Calu3 (cell line): ENCODE results near the gene PRICKLE1. TPM values are rescaled to one million over a fixed set of nuclear protein-coding genes. Genes with fewer than 3 reads are reported as not detected.

ENCODE experiments used
- BruUV-seq: library from RNA; stranded (reverse); fragments of 400-500 nt; replicated peaks from 2 replicates; lab custom pipeline; 2021; lab: Mats Ljungman, UMichigan
- CTCF ChIA-PET: fragments of 300-600 bp; sonication (Branson Sonifier 250); formaldehyde crosslinking; loops from one replicate; lab custom pipeline; 2022; ENCODE audit warnings: antibody characterized with exemption; lab: Charles Lee
- DNase-seq: peaks from one replicate; pipeline ENCODE4 v3.0.0; 2022
- H3K27ac Mint-ChIP-seq: one replicate; pipeline ENCODE4 v1.8.0; 2022; ENCODE audit warnings: mixed read lengths; ENCODE audit not compliant: unreplicated experiment
- H3K27me3 Mint-ChIP-seq: one replicate; pipeline ENCODE4 v1.8.0; 2022; ENCODE audit warnings: mixed read lengths; ENCODE audit not compliant: unreplicated experiment
- H3K36me3 Mint-ChIP-seq: one replicate; pipeline ENCODE4 v1.8.0; 2022; ENCODE audit warnings: mild to moderate bottlenecking, moderate library complexity, mixed read lengths; ENCODE audit not compliant: insufficient read depth, unreplicated experiment
- H3K4me1 Mint-ChIP-seq: one replicate; pipeline ENCODE4 v1.8.0; 2022; ENCODE audit warnings: mild to moderate bottlenecking, low read depth, mixed read lengths; ENCODE audit not compliant: unreplicated experiment
- H3K4me3 Mint-ChIP-seq: one replicate; pipeline ENCODE4 v1.8.0; 2022; ENCODE audit warnings: mild to moderate bottlenecking, low read depth, moderate library complexity, mixed read lengths; ENCODE audit not compliant: unreplicated experiment
- H3K9me3 Mint-ChIP-seq: one replicate; pipeline ENCODE4 v1.8.0; 2022; ENCODE audit warnings: low read depth, mixed read lengths; ENCODE audit not compliant: unreplicated experiment
- intact Hi-C: fragments of 100-400 bp; cut with micrococcal nuclease; formaldehyde crosslinking; loops from one replicate; pipeline ENCODE4 v1.10.0; 2022; ENCODE audit not compliant: unreplicated experiment
- total RNA-seq: library from RNA; stranded (reverse); gene quantifications from 2 replicates; pipeline ENCODE4 v1.2.3, GENCODE V29; 2022
- TF ChIP-seq, protein P1 (sequence below): fragments of 200-600 bp; IDR thresholded peaks from one replicate; pipeline ENCODE4 v1.8.0; 2022; ENCODE audit warnings: antibody characterized with exemption; ENCODE audit not compliant: unreplicated experiment

The PRICKLE1 gene
- total RNA-seq, 1 experiment from 2014 or later = 12.7 TPM

DNA sequence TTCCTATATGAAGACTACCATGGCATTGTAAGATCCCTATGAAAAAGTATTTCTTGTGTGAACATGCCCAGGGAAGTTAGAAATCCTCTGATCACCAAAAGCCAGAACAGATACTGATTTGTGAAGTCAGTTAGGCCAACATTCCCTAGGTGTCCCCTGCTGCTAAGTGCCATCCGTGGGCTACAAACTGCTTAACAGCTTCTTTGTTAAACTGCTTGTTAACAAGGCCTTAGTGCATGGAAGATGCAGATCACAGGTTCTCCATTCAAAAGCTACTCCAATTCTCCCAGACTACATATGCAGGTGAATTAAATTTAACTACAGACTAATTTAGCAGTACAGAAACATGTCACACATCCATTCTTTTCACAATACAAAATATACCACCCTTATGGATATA lies 108.2 kb downstream of the PRICKLE1 start:
- Mint-ChIP-seq H3K27ac (no peak overlapping the region), H3K27me3 (no peaks in the 10 kb centered on the region), H3K9me3 (no peaks in the 10 kb centered on the region), H3K4me1 (peaks cover 9% of the 10 kb centered on the region), H3K36me3 (peaks cover 23% of the 10 kb centered on the region), H3K4me3 (no peak overlapping the region)
- no peak for DNase-seq
- CTCF ChIA-PET = interaction anchor here (2.1 kb wide), 1 partner anchor 857 kb away, joined by 8 read pairs; no protein-coding TSS in a partner anchor
- intact Hi-C loops = loop anchor here (5.0 kb wide), 2 partner anchors 276 to 801 kb away; no protein-coding TSS in a partner anchor
- no TSS peak for BruUV-seq
- TF ChIP-seq, protein P1, sequence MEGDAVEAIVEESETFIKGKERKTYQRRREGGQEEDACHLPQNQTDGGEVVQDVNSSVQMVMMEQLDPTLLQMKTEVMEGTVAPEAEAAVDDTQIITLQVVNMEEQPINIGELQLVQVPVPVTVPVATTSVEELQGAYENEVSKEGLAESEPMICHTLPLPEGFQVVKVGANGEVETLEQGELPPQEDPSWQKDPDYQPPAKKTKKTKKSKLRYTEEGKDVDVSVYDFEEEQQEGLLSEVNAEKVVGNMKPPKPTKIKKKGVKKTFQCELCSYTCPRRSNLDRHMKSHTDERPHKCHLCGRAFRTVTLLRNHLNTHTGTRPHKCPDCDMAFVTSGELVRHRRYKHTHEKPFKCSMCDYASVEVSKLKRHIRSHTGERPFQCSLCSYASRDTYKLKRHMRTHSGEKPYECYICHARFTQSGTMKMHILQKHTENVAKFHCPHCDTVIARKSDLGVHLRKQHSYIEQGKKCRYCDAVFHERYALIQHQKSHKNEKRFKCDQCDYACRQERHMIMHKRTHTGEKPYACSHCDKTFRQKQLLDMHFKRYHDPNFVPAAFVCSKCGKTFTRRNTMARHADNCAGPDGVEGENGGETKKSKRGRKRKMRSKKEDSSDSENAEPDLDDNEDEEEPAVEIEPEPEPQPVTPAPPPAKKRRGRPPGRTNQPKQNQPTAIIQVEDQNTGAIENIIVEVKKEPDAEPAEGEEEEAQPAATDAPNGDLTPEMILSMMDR = no peak

DNA sequence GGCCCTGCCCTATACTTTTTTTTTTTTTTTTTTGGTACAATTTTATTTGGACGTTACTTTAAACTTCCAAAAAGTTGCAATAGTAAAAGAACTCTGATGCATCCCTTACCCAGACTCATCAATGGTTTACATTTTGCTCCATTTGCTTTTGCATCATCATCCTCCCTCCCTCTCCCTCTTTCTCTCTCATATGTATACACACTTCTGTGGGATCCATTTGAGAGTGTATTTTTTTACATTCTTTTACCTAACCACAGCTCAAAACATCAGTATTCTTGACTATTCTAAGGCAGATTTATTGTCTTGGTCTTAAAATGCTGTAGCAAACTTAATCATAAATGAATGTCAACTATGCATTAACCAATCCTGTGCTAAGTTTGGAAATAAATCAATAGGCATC lies 111.6 kb downstream of the PRICKLE1 start:
- Mint-ChIP-seq H3K27me3 (no peaks in the 10 kb centered on the region), H3K27ac (no peak overlapping the region), H3K36me3 (peaks cover 8% of the 10 kb centered on the region), H3K9me3 (no peaks in the 10 kb centered on the region), H3K4me3 (no peak overlapping the region), H3K4me1 (peaks cover 25% of the 10 kb centered on the region)
- intact Hi-C loops = no loop called here
- DNase-seq = no peak
- TF ChIP-seq, protein P1 = no peak
- CTCF ChIA-PET = no interaction called here
- BruUV-seq = no TSS peak

DNA sequence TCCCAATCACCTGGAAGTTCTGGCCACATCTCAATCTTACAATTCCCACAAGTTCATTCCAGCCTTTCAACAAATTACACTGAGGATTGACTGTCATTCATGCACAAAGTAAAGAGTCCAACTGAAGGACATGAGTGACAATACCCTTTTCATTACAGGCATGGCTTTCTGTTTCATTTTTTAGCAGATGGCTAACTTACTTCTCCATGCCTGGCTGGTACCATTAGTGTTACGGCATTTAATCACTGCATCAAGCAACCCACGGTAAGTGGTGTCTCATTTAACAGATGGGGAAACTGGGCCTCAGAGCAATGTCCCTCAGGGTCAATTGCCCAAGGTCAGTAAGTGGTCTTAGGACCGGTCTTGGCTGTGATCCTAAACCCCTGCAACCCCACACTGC lies 114.4 kb downstream of the PRICKLE1 start:
- intact Hi-C loops = no loop called here
- Mint-ChIP-seq H3K36me3 (no peaks in the 10 kb centered on the region), H3K27me3 (no peaks in the 10 kb centered on the region), H3K4me1 (peaks cover 26% of the 10 kb centered on the region), H3K27ac (no peak overlapping the region), H3K9me3 (no peaks in the 10 kb centered on the region), H3K4me3 (no peak overlapping the region)
- no peak for DNase-seq
- BruUV-seq = no TSS peak
- TF ChIP-seq, protein P1 = no peak
- CTCF ChIA-PET = interaction anchor here (0.6 kb wide), 1 partner anchor 51 kb away, joined by 3 read pairs; no protein-coding TSS in a partner anchor

DNA sequence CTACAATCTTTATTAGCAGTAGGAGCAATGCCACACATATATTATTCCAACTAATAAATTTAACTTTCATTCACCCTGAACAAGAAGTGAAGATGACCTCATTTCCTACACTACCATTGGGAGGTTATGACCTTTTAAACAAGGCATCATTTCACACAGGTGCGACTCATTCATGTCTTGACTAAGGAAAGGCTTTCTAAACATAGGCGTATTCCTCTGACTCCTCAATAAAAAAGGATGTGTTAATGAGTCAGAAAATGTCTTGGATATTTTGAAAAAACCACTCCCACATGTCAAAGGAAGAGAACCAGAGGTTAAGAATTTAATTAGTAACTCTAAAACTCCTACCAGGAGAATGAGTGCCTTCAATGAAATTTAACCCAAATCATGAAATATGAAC lies 115.2 kb downstream of the PRICKLE1 start:
- Mint-ChIP-seq H3K27me3 (no peaks in the 10 kb centered on the region), H3K4me3 (no peak overlapping the region), H3K9me3 (no peaks in the 10 kb centered on the region), H3K27ac (no peak overlapping the region), H3K36me3 (peaks cover 1% of the 10 kb centered on the region), H3K4me1 (peaks cover 26% of the 10 kb centered on the region)
- DNase-seq = no peak
- CTCF ChIA-PET = interaction anchor here (0.7 kb wide), 1 partner anchor 1160 kb away, joined by 3 read pairs; no protein-coding TSS in a partner anchor
- intact Hi-C loops = no loop called here
- BruUV-seq = no TSS peak
- TF ChIP-seq, protein P1 = no peak
